Measurements from ENCODE around the gene C1orf216.
"Not testable (repeated sequence)": the region's sequence is repeated elsewhere in the genome, so short reads cannot be mapped to it uniquely, and the experiment has no call there.

The C1orf216 gene

DNA sequence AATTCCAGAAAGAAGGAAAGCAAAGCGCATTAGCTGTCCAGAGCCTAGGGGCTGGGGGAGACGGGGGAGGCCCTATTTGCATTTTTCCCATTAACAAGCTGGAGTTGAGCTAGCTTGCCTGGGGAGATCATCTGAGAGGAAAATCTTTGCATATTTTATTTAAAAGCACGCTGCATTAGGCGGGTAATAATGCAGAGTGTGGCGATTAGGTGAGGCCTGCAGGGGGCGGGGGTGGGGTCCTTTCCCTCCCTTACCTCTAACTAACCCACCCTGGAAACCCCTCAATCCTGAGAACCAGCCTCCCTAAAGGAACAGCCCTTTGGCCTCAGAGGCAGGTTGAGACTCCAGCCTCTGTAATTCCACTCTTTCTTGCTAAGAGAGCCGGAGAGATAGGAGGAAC is 16.2 kb downstream of the C1orf216 start:
- H3K4me3 ChIP-seq (ENCODE audit: low read depth in 1 of 2, low read length in 2 of 2), result no peak overlapping the region
- H3K36me3 ChIP-seq (ENCODE audit: control insufficient read depth in 1 of 2, insufficient read depth in 2 of 2, low read length in 2 of 2), result no peaks in the 10 kb centered on the region
- peaks cover 16% of the 10 kb centered on the region for H3K27me3 ChIP-seq (ENCODE audit: low read depth, low read length)
- peaks cover 0 to 3% of the 10 kb centered on the region in 2 donors for H3K4me1 ChIP-seq (ENCODE audit: control insufficient read depth in 1 of 2, insufficient read depth in 2 of 2, low read length in 2 of 2)
- no peak overlapping the region for H3K27ac ChIP-seq (ENCODE audit: low read length)
- no peaks in the 10 kb centered on the region for H3K9me3 ChIP-seq (ENCODE audit: control insufficient read depth in 1 of 2, low read length in 2 of 2)

- not testable (repeated sequence) for H3K4me1 ChIP-seq (ENCODE audit: control insufficient read depth in 1 of 2, insufficient read depth in 2 of 2, low read length in 2 of 2); H3K9me3 ChIP-seq (ENCODE audit: control insufficient read depth in 1 of 2, low read length in 2 of 2); H3K27ac ChIP-seq (ENCODE audit: low read length); H3K4me3 ChIP-seq (ENCODE audit: low read depth in 1 of 2, low read length in 2 of 2); H3K36me3 ChIP-seq (ENCODE audit: control insufficient read depth in 1 of 2, insufficient read depth in 2 of 2, low read length in 2 of 2)
- H3K27me3 ChIP-seq (ENCODE audit: low read depth, low read length), result peaks cover 13% of the 10 kb centered on the region
Observed at GRCh38 chr1:35699152-35699551, 19.5 kb downstream of the C1orf216 start.

- Histone ChIP-seq H3K4me3 (ENCODE audit: low read depth in 1 of 2, low read length in 2 of 2) (no peak overlapping the region), H3K27ac (ENCODE audit: low read length) (no peak overlapping the region), H3K36me3 (ENCODE audit: control insufficient read depth in 1 of 2, insufficient read depth in 2 of 2, low read length in 2 of 2) (no peaks in the 10 kb centered on the region), H3K4me1 (ENCODE audit: control insufficient read depth in 1 of 2, insufficient read depth in 2 of 2, low read length in 2 of 2) (no peaks in the 10 kb centered on the region), H3K9me3 (ENCODE audit: control insufficient read depth in 1 of 2, low read length in 2 of 2) (no peaks in the 10 kb centered on the region), H3K27me3 (ENCODE audit: low read depth, low read length) (no peaks in the 10 kb centered on the region)
Observed at GRCh38 chr1:35692317-35692716, 26.4 kb downstream of the C1orf216 start.

DNA sequence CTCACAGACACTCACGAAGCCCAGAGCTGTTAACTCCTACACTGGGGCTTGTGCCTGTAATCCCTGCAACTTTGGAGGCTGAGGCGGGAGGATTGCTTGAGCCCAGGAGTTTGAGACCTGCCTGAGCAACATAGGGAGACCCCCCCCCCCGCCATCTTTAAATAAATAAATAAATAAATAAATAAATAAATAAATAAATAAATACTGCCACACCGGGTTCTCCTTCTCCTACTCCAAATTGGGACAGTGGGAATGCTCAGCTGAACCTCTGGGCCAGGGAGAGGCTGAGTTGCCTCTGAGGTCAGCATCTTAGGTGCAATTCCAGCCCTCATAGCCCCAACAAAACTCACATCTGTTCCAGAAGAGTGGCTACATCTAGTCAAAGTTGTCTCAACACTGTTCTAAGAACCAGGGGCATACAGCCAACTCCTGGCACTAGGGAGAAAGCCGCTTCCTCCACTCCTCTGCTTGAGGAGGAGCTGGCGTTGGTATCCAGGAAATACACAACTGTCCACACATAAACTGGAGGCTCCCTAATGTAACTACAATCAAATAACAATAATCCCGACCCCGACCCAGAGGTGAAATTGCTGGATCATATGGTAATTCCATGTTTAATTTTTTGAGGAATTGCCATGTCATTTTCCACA is 27.0 kb downstream of the C1orf216 start:
- H3K9me3 ChIP-seq (ENCODE audit: control insufficient read depth in 1 of 2, low read length in 2 of 2), result no peaks in the 10 kb centered on the region
- no peak overlapping the region for H3K4me3 ChIP-seq (ENCODE audit: low read depth in 1 of 2, low read length in 2 of 2)
- no peak overlapping the region for H3K27ac ChIP-seq (ENCODE audit: low read length)
- no peaks in the 10 kb centered on the region for H3K36me3 ChIP-seq (ENCODE audit: control insufficient read depth in 1 of 2, insufficient read depth in 2 of 2, low read length in 2 of 2)
- H3K4me1 ChIP-seq (ENCODE audit: control insufficient read depth in 1 of 2, insufficient read depth in 2 of 2, low read length in 2 of 2), result no peaks in the 10 kb centered on the region
- no peaks in the 10 kb centered on the region for H3K27me3 ChIP-seq (ENCODE audit: low read depth, low read length)

GRCh38 chr1:35691080-35691479 is 27.6 kb downstream of the C1orf216 start:
- Histone ChIP-seq H3K36me3 (ENCODE audit: control insufficient read depth in 1 of 2, insufficient read depth in 2 of 2, low read length in 2 of 2) (no peaks in the 10 kb centered on the region), H3K27me3 (ENCODE audit: low read depth, low read length) (no peaks in the 10 kb centered on the region), H3K4me3 (ENCODE audit: low read depth in 1 of 2, low read length in 2 of 2) (no peak overlapping the region), H3K9me3 (ENCODE audit: control insufficient read depth in 1 of 2, low read length in 2 of 2) (no peaks in the 10 kb centered on the region), H3K4me1 (ENCODE audit: control insufficient read depth in 1 of 2, insufficient read depth in 2 of 2, low read length in 2 of 2) (no peaks in the 10 kb centered on the region), H3K27ac (ENCODE audit: low read length) (no peak overlapping the region)

- not testable (repeated sequence) for H3K36me3 ChIP-seq (ENCODE audit: control insufficient read depth in 1 of 2, insufficient read depth in 2 of 2, low read length in 2 of 2); H3K4me1 ChIP-seq (ENCODE audit: control insufficient read depth in 1 of 2, insufficient read depth in 2 of 2, low read length in 2 of 2); H3K27me3 ChIP-seq (ENCODE audit: low read depth, low read length); H3K4me3 ChIP-seq (ENCODE audit: low read depth in 1 of 2, low read length in 2 of 2); H3K9me3 ChIP-seq (ENCODE audit: control insufficient read depth in 1 of 2, low read length in 2 of 2); H3K27ac ChIP-seq (ENCODE audit: low read length)
Observed at GRCh38 chr1:35690103-35690502, 28.6 kb downstream of the C1orf216 start.

DNA sequence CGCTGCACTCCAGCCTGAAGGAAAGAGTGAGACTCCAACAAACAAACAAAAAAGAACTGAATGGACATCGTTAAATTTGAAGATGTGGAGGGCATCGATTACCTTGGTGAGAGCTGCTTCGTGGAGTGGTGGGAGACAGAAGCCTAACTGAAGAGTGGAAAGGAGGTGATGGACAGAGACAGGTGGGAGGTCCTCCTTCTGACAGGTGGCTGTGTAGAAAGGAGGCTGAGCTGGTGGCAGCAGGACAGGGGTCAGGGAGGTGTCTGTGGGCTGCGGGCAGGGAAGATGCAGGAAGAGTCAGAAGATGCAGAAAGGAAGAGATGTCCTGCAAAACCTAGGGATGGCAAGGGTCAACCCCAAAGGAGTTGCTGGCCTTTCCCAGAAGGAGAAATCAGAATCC is 30.5 kb downstream of the C1orf216 start:
- Histone ChIP-seq H3K9me3 (ENCODE audit: control insufficient read depth in 1 of 2, low read length in 2 of 2) (no peaks in the 10 kb centered on the region), H3K36me3 (ENCODE audit: control insufficient read depth in 1 of 2, insufficient read depth in 2 of 2, low read length in 2 of 2) (no peaks in the 10 kb centered on the region), H3K27me3 (ENCODE audit: low read depth, low read length) (no peaks in the 10 kb centered on the region), H3K4me1 (ENCODE audit: control insufficient read depth in 1 of 2, insufficient read depth in 2 of 2, low read length in 2 of 2) (no peaks in the 10 kb centered on the region), H3K27ac (ENCODE audit: low read length) (no peak overlapping the region), H3K4me3 (ENCODE audit: low read depth in 1 of 2, low read length in 2 of 2) (no peak overlapping the region)

- Histone ChIP-seq H3K27me3 (ENCODE audit: low read depth, low read length) (no peaks in the 10 kb centered on the region), H3K4me3 (ENCODE audit: low read depth in 1 of 2, low read length in 2 of 2) (no peak overlapping the region), H3K36me3 (ENCODE audit: control insufficient read depth in 1 of 2, insufficient read depth in 2 of 2, low read length in 2 of 2) (no peaks in the 10 kb centered on the region), H3K9me3 (ENCODE audit: control insufficient read depth in 1 of 2, low read length in 2 of 2) (no peaks in the 10 kb centered on the region), H3K27ac (ENCODE audit: low read length) (no peak overlapping the region), H3K4me1 (ENCODE audit: control insufficient read depth in 1 of 2, insufficient read depth in 2 of 2, low read length in 2 of 2) (no peaks in the 10 kb centered on the region)
Observed at GRCh38 chr1:35683012-35683411, 35.7 kb downstream of the C1orf216 start.

DNA sequence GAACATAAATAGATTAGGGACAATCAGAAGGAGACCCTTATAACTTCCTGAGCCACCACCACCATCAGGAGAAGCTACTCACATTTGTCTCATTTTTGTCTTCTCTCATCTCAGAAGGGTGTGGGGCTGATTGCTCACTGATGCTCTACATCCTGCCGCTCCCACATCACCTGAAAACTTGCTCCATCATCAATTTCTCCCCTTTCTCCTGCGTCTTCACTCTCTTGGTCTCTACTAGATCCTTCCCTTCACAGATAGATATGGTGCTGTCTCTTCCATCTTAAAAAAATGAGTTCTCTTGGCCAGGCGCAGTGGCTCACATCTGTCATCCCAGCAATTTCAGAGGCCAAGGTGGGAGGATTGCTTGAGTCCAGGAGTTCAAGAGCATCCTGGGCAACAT is 38.4 kb downstream of the C1orf216 start:
- H3K27ac ChIP-seq (ENCODE audit: low read length), result no peak overlapping the region
- H3K4me1 ChIP-seq (ENCODE audit: control insufficient read depth in 1 of 2, insufficient read depth in 2 of 2, low read length in 2 of 2), result no peaks in the 10 kb centered on the region
- no peaks in the 10 kb centered on the region for H3K9me3 ChIP-seq (ENCODE audit: control insufficient read depth in 1 of 2, low read length in 2 of 2)
- H3K4me3 ChIP-seq (ENCODE audit: low read depth in 1 of 2, low read length in 2 of 2), result no peak overlapping the region
- H3K36me3 ChIP-seq (ENCODE audit: control insufficient read depth in 1 of 2, insufficient read depth in 2 of 2, low read length in 2 of 2), result no peaks in the 10 kb centered on the region
- H3K27me3 ChIP-seq (ENCODE audit: low read depth, low read length), result no peaks in the 10 kb centered on the region

GRCh38 chr1:35675773-35676172 is 42.9 kb downstream of the C1orf216 start:
- Histone ChIP-seq H3K27me3 (ENCODE audit: low read depth, low read length) (peaks cover 10% of the 10 kb centered on the region), H3K9me3 (ENCODE audit: control insufficient read depth in 1 of 2, low read length in 2 of 2) (no peaks in the 10 kb centered on the region), H3K4me1 (ENCODE audit: control insufficient read depth in 1 of 2, insufficient read depth in 2 of 2, low read length in 2 of 2) (no peaks in the 10 kb centered on the region), H3K36me3 (ENCODE audit: control insufficient read depth in 1 of 2, insufficient read depth in 2 of 2, low read length in 2 of 2) (no peaks in the 10 kb centered on the region), H3K27ac (ENCODE audit: low read length) (no peak overlapping the region), H3K4me3 (ENCODE audit: low read depth in 1 of 2, low read length in 2 of 2) (no peak overlapping the region)

DNA sequence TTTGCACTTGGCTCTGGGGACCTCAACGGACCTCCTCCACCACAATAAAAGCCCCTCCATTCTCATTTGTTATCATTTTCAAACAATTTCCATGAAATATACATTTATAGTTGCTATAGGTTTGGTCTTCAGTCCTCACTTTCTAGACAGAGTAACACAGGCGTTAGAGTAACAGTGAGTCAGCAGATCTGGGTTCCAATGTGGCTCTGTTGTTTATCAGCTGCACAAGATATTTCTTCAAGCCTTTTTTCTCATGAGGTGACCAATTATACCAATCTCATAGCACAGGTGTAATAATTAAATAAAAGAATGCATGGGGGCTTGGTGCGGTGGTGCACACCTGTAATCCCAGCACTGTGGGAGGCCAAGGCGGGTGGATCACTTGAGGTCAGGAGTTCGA is 44.6 kb downstream of the C1orf216 start:
- Histone ChIP-seq H3K36me3 (ENCODE audit: control insufficient read depth in 1 of 2, insufficient read depth in 2 of 2, low read length in 2 of 2) (no peaks in the 10 kb centered on the region), H3K27ac (ENCODE audit: low read length) (no peak overlapping the region), H3K27me3 (ENCODE audit: low read depth, low read length) (peaks cover 10% of the 10 kb centered on the region), H3K4me3 (ENCODE audit: low read depth in 1 of 2, low read length in 2 of 2) (no peak overlapping the region), H3K9me3 (ENCODE audit: control insufficient read depth in 1 of 2, low read length in 2 of 2) (no peaks in the 10 kb centered on the region), H3K4me1 (ENCODE audit: control insufficient read depth in 1 of 2, insufficient read depth in 2 of 2, low read length in 2 of 2) (no peaks in the 10 kb centered on the region)

GRCh38 chr1:35672116-35672515 is 46.6 kb downstream of the C1orf216 start:
- Histone ChIP-seq H3K4me3 (ENCODE audit: low read depth in 1 of 2, low read length in 2 of 2) (no peak overlapping the region), H3K36me3 (ENCODE audit: control insufficient read depth in 1 of 2, insufficient read depth in 2 of 2, low read length in 2 of 2) (no peaks in the 10 kb centered on the region)

More at GRCh38 chr1:35672116-35672515, 46.6 kb downstream of the C1orf216 start:
- Histone ChIP-seq H3K27ac (ENCODE audit: low read length) (no peak overlapping the region), H3K4me1 (ENCODE audit: control insufficient read depth in 1 of 2, insufficient read depth in 2 of 2, low read length in 2 of 2) (no peaks in the 10 kb centered on the region), H3K9me3 (ENCODE audit: control insufficient read depth in 1 of 2, low read length in 2 of 2) (no peaks in the 10 kb centered on the region), H3K27me3 (ENCODE audit: low read depth, low read length) (peaks cover 10% of the 10 kb centered on the region)
